WTC11 (cell line): Measurements from ENCODE around the gene CCSER2.

Source experiments
- CREB1 ChIP-seq: sonication (generic); formaldehyde crosslinking; IDR thresholded peaks from 2 replicates; pipeline ENCODE4 v1.8.0; 2023; ENCODE audit warnings: mild to moderate bottlenecking, missing genetic modification reagents
- CTCF ChIP-seq: fragments of 200-600 bp; IDR thresholded peaks from 2 replicates; pipeline ENCODE4 v1.8.0; 2022; ENCODE audit warnings: antibody characterized with exemption
- PRDM15 ChIP-seq: sonication (generic); formaldehyde crosslinking; IDR thresholded peaks from 2 replicates; pipeline ENCODE4 v1.8.0; 2022; ENCODE audit warnings: missing genetic modification reagents
- TCF7 ChIP-seq: sonication (generic); formaldehyde crosslinking; IDR thresholded peaks from 2 replicates; pipeline ENCODE4 v1.8.0; 2022; ENCODE audit warnings: mild to moderate bottlenecking, low read depth, missing genetic modification reagents, moderate library complexity

GRCh38 chr10:84477398-84478128 is 149.2 kb downstream of the CCSER2 start:
- no peak for TF ChIP-seq CTCF
- TF ChIP-seq TCF7 (CRISPR knock-in tag): no peak
- TF ChIP-seq PRDM15 (CRISPR knock-in tag): no peak
- no peak for TF ChIP-seq CREB1 (CRISPR knock-in tag)
